ENCODE data around the gene MRPS34. TPM values are rescaled to one million over a fixed set of nuclear protein-coding genes. Genes with fewer than 3 reads are reported as not detected.

Gene MRPS34
- polyA plus RNA-seq, 1 donor (not counting 4 experiments of a cell fraction or from before 2014, with no cell fraction given) = 74.3 TPM

DNA sequence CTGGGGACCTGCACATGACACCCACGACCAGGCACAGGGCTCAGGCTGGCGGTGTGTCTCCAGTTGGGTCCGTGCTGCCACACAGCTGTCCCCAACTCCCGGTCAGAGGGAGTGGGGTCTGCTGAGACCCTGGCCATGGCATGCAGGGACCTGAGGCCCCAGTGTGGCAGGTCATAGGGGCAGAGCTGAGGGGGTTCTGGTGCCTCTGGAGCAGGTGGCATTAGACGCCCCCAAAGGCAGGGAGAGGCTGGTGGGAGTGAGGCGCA, 14.1 kb upstream of the MRPS34 start:
- Histone ChIP-seq H4K20me1 (ENCODE audit: control insufficient read depth, extremely low read depth, insufficient read depth, low read length) (peaks cover 3% of the 10 kb centered on the region), H2AFZ (ENCODE audit: control insufficient read depth, low read length) (no peak overlapping the region), H3K9me1 (ENCODE audit: control insufficient read depth, extremely low read depth, insufficient read depth, low read length) (no peaks in the 10 kb centered on the region), H3K9ac (ENCODE audit: control insufficient read depth, extremely low read depth, insufficient read depth, low read length) (no peak overlapping the region), H3K4me2 (ENCODE audit: control insufficient read depth, extremely low read depth, insufficient read depth, low read depth, low read length) (no peak overlapping the region), H3K36me3 (ENCODE audit: control insufficient read depth in 2 of 2, extremely low read depth in 1 of 2, insufficient read depth in 2 of 2, low read length in 2 of 2) (peaks cover 0 to 11% of the 10 kb centered on the region in 2 experiments), H3K9me3 (ENCODE audit: control insufficient read depth, low read depth, low read length) (no peaks in the 10 kb centered on the region), H3K27ac (ENCODE audit: control insufficient read depth, insufficient read depth, low read length) (no peak overlapping the region), H3K27me3 (ENCODE audit: control insufficient read depth, extremely low read depth, insufficient read depth, low read length) (no peaks in the 10 kb centered on the region), H3K4me1 (ENCODE audit: control insufficient read depth, extremely low read depth, insufficient read depth, low read length) (peaks cover 22% of the 10 kb centered on the region), H3K79me2 (ENCODE audit: control insufficient read depth, insufficient read depth, low read length) (peaks cover 41% of the 10 kb centered on the region), H3K4me3 (ENCODE audit: control insufficient read depth in 2 of 3, extremely low read depth in 1 of 3, insufficient read depth in 2 of 3, low read depth in 1 of 3, low read length in 3 of 3) (no peak overlapping the region)
- dilution Hi-C loops (cut with MboI; ENCODE audit: extremely low pct_ligation_motif_present, low sequenced_read_pairs) = no loop called here
- DNase-seq (ENCODE audit: low read depth, low spot score) (no peak), FAIRE-seq (no peak)
- TF ChIP-seq CTCF (optimal IDR thresholded peaks at IDR 0.05 in 1 of 3, IDR thresholded peaks at IDR 0.05 in 1 of 3, conservative IDR thresholded peaks at IDR 0.05 in 1 of 3; ENCODE audit: extremely low read depth in 1 of 3, insufficient read depth in 2 of 3, low read length in 3 of 3) (no peak), EZH2 (IDR thresholded peaks at IDR 0.05; ENCODE audit: low read length) (no peak)

DNA sequence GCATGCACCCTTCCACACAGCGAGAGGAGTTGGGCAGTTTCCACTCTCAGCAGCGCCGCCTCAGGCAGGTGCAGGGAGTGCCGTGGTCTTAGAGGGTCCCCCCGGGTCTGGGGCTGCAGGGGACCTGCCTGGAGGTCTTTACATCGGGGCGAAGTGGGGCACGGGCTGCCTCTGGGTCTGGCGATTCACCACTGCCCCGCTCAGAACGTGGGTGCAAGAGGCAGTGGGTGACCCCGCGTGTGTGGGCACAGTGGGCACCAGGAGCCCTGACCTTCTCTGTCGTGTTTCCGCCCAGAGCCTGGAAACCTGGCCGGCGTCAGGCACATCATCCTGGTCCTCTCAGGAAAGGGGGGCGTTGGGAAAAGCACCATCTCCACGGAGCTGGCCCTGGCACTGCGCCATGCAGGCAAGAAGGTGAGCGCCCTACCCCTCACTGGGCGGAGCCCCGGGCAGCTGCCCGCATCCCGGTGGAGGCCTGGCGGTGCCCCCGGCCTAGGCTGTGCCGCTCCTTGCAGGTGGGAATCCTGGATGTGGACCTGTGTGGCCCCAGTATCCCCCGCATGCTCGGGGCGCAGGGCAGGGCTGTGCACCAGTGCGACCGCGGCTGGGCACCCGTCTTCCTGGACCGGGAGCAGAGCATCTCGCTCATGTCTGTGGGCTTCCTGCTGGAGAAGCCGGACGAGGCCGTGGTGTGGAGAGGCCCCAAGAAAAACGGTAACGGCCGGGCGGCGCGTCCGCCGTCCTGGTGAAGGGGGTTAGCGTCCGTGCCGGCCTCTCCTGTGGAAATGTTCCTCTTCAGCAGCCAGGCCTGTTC, 13.5 kb upstream of the MRPS34 start:
- H3K79me2 ChIP-seq (ENCODE audit: control insufficient read depth, insufficient read depth, low read length) = peaks cover 41% of the 10 kb centered on the region

More for the DNA sequence above, 13.5 kb upstream of the MRPS34 start:
- no peaks in the 10 kb centered on the region for H3K9me3 ChIP-seq (ENCODE audit: control insufficient read depth, low read depth, low read length)
- H3K9ac ChIP-seq (ENCODE audit: control insufficient read depth, extremely low read depth, insufficient read depth, low read length) = no peak overlapping the region
- H3K9me1 ChIP-seq (ENCODE audit: control insufficient read depth, extremely low read depth, insufficient read depth, low read length) = no peaks in the 10 kb centered on the region
- no peak for TF ChIP-seq EZH2 (IDR thresholded peaks at IDR 0.05; ENCODE audit: low read length)
- no peak for TF ChIP-seq CTCF (optimal IDR thresholded peaks at IDR 0.05 in 1 of 3, IDR thresholded peaks at IDR 0.05 in 1 of 3, conservative IDR thresholded peaks at IDR 0.05 in 1 of 3; ENCODE audit: extremely low read depth in 1 of 3, insufficient read depth in 2 of 3, low read length in 3 of 3)
- DNase-seq (ENCODE audit: low read depth, low spot score) (no peak), FAIRE-seq (no peak)
- H3K27ac ChIP-seq (ENCODE audit: control insufficient read depth, insufficient read depth, low read length) = no peak overlapping the region
- H3K4me2 ChIP-seq (ENCODE audit: control insufficient read depth, extremely low read depth, insufficient read depth, low read depth, low read length) = no peak overlapping the region
- peaks cover 24% of the 10 kb centered on the region for H3K4me1 ChIP-seq (ENCODE audit: control insufficient read depth, extremely low read depth, insufficient read depth, low read length)
- H4K20me1 ChIP-seq (ENCODE audit: control insufficient read depth, extremely low read depth, insufficient read depth, low read length) = peaks cover 3% of the 10 kb centered on the region
- H2AFZ ChIP-seq (ENCODE audit: control insufficient read depth, low read length) = no peak overlapping the region
- H3K4me3 ChIP-seq (ENCODE audit: control insufficient read depth in 2 of 3, extremely low read depth in 1 of 3, insufficient read depth in 2 of 3, low read depth in 1 of 3, low read length in 3 of 3) = no peak overlapping the region
- dilution Hi-C loops (cut with MboI; ENCODE audit: extremely low pct_ligation_motif_present, low sequenced_read_pairs) = no loop called here
- peaks cover 0 to 11% of the 10 kb centered on the region in 2 experiments for H3K36me3 ChIP-seq (ENCODE audit: control insufficient read depth in 2 of 2, extremely low read depth in 1 of 2, insufficient read depth in 2 of 2, low read length in 2 of 2)
- H3K27me3 ChIP-seq (ENCODE audit: control insufficient read depth, extremely low read depth, insufficient read depth, low read length) = no peaks in the 10 kb centered on the region

All from keratinocyte (primary cell).